Activated effector memory CD4-positive, alpha-beta T cell treated with Interleukin-2 at 50 U/mL for 16 hours (primary cell): Measurements from ENCODE around the gene LTB4R2.

Source experiments
- DNase-seq: peaks from one replicate; pipeline ENCODE4 v3.0.0-alpha.2; 2020

LTB4R2 gene

DNA sequence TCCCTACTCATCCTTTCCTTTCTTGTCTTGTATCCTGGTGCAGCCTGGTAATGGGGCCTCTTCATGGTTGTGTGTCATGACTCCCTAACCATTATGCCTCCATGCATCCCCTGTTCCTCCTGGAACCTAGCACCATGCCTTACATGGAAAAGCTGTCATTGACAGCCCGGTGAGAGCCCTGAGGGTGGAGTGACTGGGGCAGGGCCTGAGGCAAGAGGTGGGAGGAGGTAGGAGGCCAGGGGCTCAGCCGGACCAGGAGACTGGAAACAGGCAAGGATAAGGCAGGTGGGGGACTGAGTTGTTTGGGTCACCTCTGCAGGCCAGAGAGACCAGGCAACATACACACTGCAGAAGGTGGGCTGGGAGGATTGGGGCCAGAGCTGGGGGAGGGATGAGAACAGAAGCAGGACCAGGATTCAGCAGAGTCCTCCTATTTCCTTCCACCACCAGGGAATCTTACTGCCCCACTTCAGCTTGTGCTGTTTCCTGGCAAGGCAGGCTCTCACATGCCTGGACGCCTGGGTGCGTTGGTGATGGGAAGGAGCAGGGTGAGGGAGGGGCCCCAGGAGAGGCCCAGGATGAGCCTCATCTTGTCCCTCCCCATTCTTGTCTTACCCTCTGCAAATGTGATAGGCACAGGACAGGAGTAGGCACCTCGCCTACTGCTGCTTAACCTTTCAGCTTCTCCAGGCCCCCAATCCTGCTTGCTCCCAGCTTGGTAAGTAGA, at the start of gene LTB4R2:
Gene LTB4R2, plus strand, starts transcription at position 603 of the 727 bp plus-strand sequence. CDS start 525 bp downstream, outside the sequence.
- DNase-seq, result no peak

- DNase-seq, result no peak
Observed at GRCh38 chr14:24260780-24261157, 49.2 kb upstream of the LTB4R2 start.

GRCh38 chr14:24261256-24261968, 48.5 kb upstream of the LTB4R2 start:
- no peak for DNase-seq

DNA sequence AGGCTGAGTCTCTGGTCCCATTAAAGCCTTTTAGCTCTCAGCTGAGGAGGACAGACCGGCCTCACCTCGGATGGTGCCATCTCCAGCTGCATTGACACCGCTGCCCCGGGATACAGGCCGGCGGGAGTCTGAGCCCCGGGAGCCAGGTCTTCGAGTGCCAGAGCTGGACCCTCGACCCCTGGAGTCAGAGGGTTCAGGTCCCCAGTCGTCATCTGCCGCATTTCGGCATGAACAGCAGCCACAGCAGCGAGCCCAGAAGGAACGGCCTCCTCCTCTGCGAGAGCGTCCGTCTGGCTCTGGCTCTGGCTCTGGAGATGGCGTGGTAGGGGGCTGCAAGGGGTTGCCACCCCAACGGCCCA, 48.0 kb upstream of the LTB4R2 start:
- no peak for DNase-seq

- DNase-seq, result no peak
Observed at GRCh38 chr14:24262821-24263733, 46.9 kb upstream of the LTB4R2 start, which contains the start of gene TGM1. Gene TGM1, minus strand, starts transcription at chr14:24263177. Its CDS starts 825 bp downstream, at chr14:24262352.

DNA sequence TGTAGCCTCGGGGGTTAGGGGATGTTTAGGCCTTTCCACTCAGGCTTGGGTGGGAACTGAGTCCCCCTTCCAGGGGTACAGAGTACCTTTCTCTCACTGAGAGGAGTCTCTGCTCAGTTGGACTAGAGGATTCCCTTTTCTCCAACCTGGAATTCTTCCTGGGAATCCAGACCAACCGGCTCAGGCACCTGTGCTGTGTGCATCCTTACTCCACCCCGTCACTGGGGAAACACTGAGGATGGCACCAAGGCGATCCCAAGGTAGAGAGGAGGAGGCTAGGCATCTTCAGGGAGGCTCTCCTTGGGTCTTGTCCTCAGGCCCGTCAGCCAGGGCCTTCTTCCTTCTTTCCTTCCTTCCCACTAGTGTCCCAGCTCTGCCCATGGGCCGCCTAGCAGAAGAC, 46.1 kb upstream of the LTB4R2 start:
- no peak for DNase-seq

GRCh38 chr14:24264298-24264697, 45.6 kb upstream of the LTB4R2 start:
- DNase-seq, result no peak

GRCh38 chr14:24266344-24267244, 43.3 kb upstream of the LTB4R2 start:
- no peak for DNase-seq

DNA sequence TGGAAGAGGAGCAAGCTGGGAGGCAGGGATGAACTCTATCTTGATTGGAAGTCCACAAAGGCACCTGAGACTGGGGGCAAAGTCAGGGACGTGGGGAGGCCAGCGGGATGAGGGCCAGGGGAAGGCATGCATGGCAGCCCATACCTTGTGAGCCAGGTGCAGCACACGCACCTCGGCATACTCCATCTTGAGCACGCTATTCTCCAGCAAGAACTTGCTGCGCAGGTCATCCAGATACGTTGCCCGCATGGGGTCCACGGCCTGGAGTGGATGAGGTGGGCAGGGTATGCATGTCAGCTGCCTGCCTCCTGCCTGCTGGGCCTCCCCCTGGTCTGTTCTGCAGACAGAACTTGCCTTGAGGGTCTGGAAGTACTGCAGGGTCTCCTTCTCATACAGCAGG, 42.4 kb upstream of the LTB4R2 start:
- DNase-seq, result no peak

DNA sequence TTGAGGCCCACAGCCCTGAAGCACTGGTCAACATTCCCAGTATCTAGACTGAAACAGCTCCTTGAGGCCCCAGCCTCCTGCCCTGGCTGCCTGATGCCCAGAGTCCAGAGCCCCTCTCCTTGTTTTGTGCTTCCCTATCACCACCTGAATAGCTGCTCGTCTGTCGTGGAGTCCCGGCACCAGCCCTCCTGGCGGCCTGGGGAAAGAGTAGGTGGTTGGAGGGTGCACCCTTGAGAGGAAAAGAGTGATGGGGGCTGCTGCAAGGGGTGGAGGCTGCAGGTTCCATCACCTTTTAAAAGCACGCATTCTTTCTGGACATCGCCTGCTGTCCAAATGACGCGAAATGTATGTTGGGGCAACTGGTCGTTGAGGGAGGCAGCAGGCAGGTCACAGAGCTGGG, 41.7 kb upstream of the LTB4R2 start:
- no peak for DNase-seq

DNA sequence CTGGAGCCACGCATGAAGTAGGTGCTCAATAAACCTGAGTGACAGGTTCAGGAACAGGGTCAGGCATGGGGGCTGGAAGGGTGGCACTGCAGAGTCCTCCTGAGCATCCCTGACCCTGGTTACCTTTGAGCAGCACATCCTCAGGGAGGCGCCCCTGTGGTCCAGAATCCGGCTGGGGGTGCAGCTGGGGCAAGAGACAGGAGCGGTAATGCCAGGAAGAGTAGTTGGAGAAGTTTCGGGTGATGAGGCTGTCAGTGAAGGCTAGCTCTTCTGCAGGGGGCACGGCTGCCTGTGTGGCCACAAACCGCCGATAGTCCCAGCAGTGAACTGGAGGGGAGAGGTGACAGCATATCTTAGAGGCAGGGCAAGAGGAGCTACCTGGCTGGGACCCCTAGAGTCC, 40.6 kb upstream of the LTB4R2 start:
- no peak for DNase-seq

DNA sequence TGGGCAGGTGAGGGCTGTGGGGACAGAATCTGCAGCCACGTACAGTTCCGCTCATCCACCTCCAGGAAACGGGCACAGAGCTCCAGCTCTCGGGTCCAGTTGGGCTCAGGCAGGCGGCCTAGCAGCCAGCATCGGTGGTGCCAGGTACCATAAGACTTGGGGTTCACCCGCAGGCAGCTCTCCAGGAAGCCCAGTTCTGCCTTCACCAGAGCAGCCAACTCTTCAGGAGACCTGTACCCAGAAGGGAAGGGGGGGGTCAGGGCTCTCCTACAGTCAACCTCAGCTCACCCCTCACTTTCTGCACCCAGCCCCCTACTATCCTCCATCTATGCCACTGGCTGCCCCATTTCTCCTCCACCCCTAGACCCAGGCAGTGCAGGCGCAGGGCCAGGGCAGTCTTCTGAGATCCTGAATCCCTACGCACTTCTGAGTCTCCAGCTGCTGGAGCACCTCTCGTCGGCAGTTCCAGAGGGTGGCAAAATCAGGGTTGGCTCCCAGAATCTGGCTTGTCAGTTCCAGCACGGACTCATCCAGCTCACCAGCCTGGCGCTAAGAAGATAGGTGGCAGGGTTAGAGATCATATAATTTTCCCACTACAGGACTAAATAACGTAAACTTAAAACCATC, 39.9 kb upstream of the LTB4R2 start:
- no peak for DNase-seq

GRCh38 chr14:24270537-24271133, 39.3 kb upstream of the LTB4R2 start:
- DNase-seq, result no peak

DNA sequence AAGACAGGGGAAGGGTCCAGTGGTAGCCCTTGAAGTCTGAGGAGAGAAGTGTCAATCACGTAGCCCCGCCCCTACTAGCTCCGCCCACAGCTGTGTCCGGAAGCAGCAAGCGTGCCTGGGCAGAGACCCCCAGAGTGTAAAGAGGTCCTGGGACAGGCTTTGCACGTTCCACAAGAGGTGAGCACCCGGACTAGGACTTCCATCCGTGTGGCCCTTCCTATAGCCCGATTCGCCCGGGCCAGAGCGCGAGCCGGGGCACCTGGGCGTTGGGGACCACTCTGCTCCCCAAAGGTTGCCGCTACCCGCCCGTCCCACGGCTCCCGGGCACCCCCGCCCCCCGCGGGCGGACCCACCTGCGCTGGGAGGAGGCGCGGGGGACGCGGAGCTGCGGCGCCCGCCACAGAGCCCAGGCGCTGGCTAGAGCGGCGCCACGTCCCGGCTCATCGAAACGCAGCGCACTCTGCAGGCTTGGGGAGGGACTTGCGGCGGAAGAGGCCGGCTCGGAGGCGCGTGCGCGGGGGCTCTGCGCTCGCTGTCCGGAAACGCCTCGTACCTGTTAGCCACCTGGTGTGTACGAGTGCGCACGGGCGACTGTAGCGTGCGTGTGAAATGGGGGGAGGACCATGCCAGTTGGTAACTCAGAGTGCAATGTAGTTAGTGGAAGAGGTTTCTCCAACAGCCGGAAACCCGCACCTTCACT, 38.7 kb upstream of the LTB4R2 start, which contains the start of gene RABGGTA:
Gene RABGGTA, minus strand, starts transcription at position 464 of the 700 bp plus-strand sequence. CDS start 482 bp downstream, outside the sequence.
- DNase-seq, result peak; percentile 92

DNA sequence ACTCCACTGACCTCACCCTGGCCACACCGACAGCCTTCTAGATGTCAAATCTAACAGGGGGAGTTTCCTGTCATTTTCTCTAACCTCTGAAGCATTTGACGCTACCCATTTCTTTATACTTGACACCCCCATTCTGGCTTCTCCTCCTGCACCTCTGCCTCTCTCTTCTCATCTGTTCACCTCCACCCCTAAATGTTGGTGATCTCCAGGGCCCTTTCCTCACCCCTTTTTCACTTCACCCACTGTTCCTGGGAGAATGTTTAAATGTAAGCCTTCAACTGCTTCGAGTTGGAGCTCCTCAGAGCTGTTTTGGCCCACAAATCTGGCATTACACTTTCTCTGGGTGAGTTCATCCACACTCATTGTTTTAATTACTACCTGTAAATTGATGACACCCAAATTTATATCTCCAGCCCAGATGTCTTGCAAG, 38.1 kb upstream of the LTB4R2 start:
- no peak for DNase-seq

DNA sequence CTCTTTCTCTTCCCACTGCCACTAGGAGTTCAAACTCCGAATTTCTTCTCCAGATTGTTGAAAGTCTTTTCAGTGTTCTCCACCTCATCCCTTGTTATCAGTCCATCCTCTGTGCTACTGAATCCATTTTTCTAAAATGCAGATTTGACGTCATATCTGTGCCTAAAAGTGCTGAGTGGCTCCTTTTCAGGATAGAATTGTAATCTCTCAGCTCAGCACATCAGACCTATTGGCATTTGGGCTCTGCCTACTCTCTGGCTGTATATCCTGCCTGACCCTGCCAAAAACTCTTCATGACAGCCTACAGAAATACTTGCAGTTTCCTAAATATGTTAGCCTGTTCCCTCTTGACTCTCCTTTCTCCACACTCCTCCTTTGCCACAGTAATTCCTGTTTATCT, 37.5 kb upstream of the LTB4R2 start:
- DNase-seq, result no peak

- no peak for DNase-seq
Observed at GRCh38 chr14:24273422-24273998, 36.4 kb upstream of the LTB4R2 start.

DNA sequence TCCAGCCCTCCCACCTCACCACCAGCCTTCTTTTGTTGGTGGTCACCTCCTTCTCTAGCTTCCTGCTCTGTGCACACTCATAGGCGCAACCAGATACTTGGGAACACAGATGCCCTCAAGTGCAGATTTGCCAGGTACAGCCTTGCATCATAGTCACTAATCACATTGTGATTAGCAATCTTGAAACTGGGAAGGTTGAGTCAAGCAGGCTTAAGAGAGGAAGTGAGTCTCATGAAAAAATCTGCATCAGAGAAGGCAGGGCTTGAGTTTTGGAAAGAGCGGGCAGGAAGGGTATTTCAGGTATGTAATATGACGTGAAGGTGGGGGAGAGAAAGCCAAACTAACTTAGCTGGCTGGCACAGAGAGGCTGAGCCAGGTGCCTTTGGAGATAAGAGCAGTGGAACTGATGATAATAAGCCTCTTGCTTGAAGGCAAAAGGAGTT, 35.8 kb upstream of the LTB4R2 start:
- DNase-seq, result no peak

- no peak for DNase-seq
Observed at GRCh38 chr14:24277071-24277470, 32.9 kb upstream of the LTB4R2 start.
